Left lung (tissue), 10 donors: ENCODE measurements around the gene APEX1. TPM values are rescaled to one million over a fixed set of nuclear protein-coding genes. Genes with fewer than 3 reads are reported as not detected.

Source experiments
- ATAC-seq: fragments of 200-7000 bp; cut with Tn5 transposase; one replicate; pipeline ENCODE4 v1.9.1; 2020; ENCODE audit warnings: moderate library complexity
- DNase-seq, 4 donors: peaks; one replicate each; pipeline ENCODE4 v3.0.0-alpha.2; 2013 to 2020
- H3K27ac ChIP-seq, 2 donors: fragments of 200-600 bp; sonication (generic) in 1 of 2; one replicate each; pipeline versions ENCODE4 v1.5.0 to v1.8.0; 2020 to 2021
- H3K27me3 ChIP-seq, 2 donors: fragments of 200-600 bp; sonication (generic) in 1 of 2; one replicate each; pipeline versions ENCODE4 v1.5.0 to v1.8.0; 2020 to 2021
- H3K36me3 ChIP-seq, 2 donors: fragments of 200-600 bp; sonication (generic) in 1 of 2; one replicate each; pipeline versions ENCODE4 v1.5.0 to v1.8.0; 2020 to 2021
- H3K4me1 ChIP-seq, 2 donors: fragments of 200-600 bp; one replicate each; pipeline ENCODE4 v1.8.0; 2021
- H3K4me3 ChIP-seq, 2 donors: fragments of 200-600 bp; sonication (generic) in 1 of 2; one replicate each; pipeline versions ENCODE4 v1.5.0 to v1.8.0; 2020 to 2021; ENCODE audit warnings: mild to moderate bottlenecking in 1 of 2
- H3K9me3 ChIP-seq, 2 donors: fragments of 200-600 bp; sonication (generic) in 1 of 2; one replicate each; pipeline versions ENCODE4 v1.5.0 to v1.8.0; 2020 to 2021
- CTCF ChIP-seq, 2 donors: fragments of 200-600 bp; sonication (generic) in 1 of 2; IDR thresholded peaks; one replicate each; pipeline versions ENCODE4 v1.5.0 to v1.8.0; 2021; ENCODE audit warnings: antibody characterized with exemption in 2 of 2
- intact Hi-C, 2 donors: fragments of 100-400 bp; cut with DNase I; formaldehyde crosslinking; loops; one replicate each; pipeline versions ENCODE4 v1.11.2 to v1.14.2; 2022
- polyA plus RNA-seq, 6 donors: library from polyadenylated mRNA; unstranded; fragments of 120-200 nt; gene quantifications; one replicate each; pipeline ENCODE4 v1.2.1, GENCODE V29; 2013; ENCODE audit not compliant: insufficient read length in 6 of 6
- total RNA-seq, 2 donors: library from RNA; stranded (reverse); fragmentation: NEBNext Ultra II Directional; extraction: Animal tissue kit (Norgen Biotek cat#: 25700); gene quantifications; one replicate each; pipeline ENCODE4 v1.2.1, GENCODE V29; 2021
- donor health status: DM: no; HTN: yes; CAD: no.
- donor health status: DM: no; HTN: no; CAD: no.

Gene APEX1
- total and polyA plus RNA-seq, 8 donors, result 115 to 342 (median 314) TPM

GRCh38 chr14:20417250-20418186, 37.5 kb upstream of the APEX1 start:
- no peak for ATAC-seq
- Histone ChIP-seq H3K27ac (no peak overlapping the region), H3K4me1 (peaks cover 0 to 17% of the 10 kb centered on the region in 2 donors), H3K4me3 (no peak overlapping the region), H3K36me3 (no peaks in the 10 kb centered on the region), H3K27me3 (no peaks in the 10 kb centered on the region), H3K9me3 (no peaks in the 10 kb centered on the region)
- intact Hi-C loops, result loop anchor here in 1 of 2 donors (10.0 kb wide), 1 partner anchor 187 kb away; no protein-coding TSS in a partner anchor
- TF ChIP-seq CTCF (IDR thresholded peaks at IDR 0.05), result no peak
- no peak for DNase-seq

DNA sequence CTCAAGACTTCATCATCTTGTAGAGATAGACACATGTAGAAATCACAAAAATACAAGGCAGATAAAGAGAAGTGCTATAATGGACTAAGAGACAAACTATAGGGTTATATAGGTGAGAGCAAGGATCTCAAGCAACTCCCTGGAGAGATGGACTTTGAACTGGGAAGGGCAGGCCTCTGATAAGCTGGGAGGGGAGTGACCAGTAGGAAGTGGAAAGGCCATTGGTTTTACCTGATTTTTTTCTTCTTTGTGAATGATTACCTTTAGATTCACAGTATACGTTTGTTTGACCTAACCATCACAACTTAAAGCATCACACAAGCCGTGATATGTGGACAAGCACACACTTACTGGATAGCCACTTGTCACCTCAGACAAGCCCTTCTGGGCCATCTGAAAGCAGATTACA, 36.5 kb upstream of the APEX1 start:
- Histone ChIP-seq H3K9me3 (no peaks in the 10 kb centered on the region), H3K36me3 (no peaks in the 10 kb centered on the region), H3K27me3 (no peaks in the 10 kb centered on the region), H3K4me1 (peaks cover 0 to 17% of the 10 kb centered on the region in 2 donors), H3K4me3 (no peak overlapping the region), H3K27ac (no peak overlapping the region)
- ATAC-seq (no peak), DNase-seq (no peak)
- TF ChIP-seq CTCF (IDR thresholded peaks at IDR 0.05), result no peak
- intact Hi-C loops, result loop anchor here in 1 of 2 donors (10.0 kb wide), 1 partner anchor 186 kb away; no protein-coding TSS in a partner anchor

DNA sequence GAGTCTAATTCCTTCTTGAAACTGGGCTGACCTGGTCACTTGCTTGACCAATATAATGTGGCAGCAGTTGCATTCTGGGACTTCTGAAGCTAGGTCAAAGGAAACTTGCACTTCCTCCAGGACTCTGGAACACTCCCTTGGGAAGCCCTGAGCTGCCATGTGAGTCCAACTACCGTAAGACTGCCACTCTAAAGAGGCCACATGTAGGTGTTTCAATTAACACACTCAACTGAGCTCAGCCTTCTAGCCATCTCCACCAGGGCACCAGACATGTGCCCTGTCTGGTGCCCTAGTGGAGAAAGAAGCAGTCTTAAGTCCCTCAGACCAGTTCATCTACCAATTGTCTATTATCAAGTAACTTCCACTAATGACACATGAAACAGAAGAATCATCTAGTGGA, 35.6 kb upstream of the APEX1 start:
- no peak for DNase-seq
- Histone ChIP-seq H3K4me1 (peaks cover 0 to 9% of the 10 kb centered on the region in 2 donors), H3K36me3 (no peaks in the 10 kb centered on the region), H3K27ac (no peak overlapping the region), H3K27me3 (no peaks in the 10 kb centered on the region), H3K4me3 (no peak overlapping the region), H3K9me3 (no peaks in the 10 kb centered on the region)
- no peak for TF ChIP-seq CTCF (IDR thresholded peaks at IDR 0.05)
- ATAC-seq, result no peak
- intact Hi-C loops, result loop anchor here in 1 of 2 donors (10.0 kb wide), 1 partner anchor 185 kb away; no protein-coding TSS in a partner anchor

DNA sequence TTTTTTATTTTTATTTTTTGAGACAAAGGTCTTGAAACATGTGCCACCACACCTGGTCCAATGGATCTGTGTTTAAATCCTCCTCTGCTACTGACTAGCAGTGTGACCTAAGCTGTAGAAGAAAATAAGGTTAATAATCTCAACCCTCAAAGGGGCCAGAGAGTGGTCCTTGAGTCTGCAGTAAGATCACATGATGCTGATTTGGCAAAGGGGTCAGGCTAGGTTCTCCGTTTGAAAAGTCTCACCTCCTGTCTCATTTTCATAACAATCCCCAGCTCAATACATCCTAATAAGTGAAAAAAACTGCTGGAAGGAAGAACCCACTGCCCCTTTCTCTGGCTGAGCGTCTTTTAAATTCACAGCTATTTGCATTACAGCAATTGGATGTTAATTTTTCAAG, 33.8 kb upstream of the APEX1 start:
- no peak for ATAC-seq
- Histone ChIP-seq H3K27ac (no peak overlapping the region), H3K27me3 (no peaks in the 10 kb centered on the region), H3K4me1 (no peaks in the 10 kb centered on the region), H3K36me3 (no peaks in the 10 kb centered on the region), H3K4me3 (no peak overlapping the region), H3K9me3 (no peaks in the 10 kb centered on the region)
- TF ChIP-seq CTCF (IDR thresholded peaks at IDR 0.05), result no peak
- no peak for DNase-seq
- intact Hi-C loops, result no loop called here

GRCh38 chr14:20422886-20423285, 32.1 kb upstream of the APEX1 start:
- intact Hi-C loops, result no loop called here
- ATAC-seq, result no peak
- Histone ChIP-seq H3K36me3 (no peaks in the 10 kb centered on the region), H3K4me1 (peaks cover 0 to 8% of the 10 kb centered on the region in 2 donors), H3K9me3 (no peaks in the 10 kb centered on the region), H3K27ac (no peak overlapping the region), H3K4me3 (no peak overlapping the region), H3K27me3 (no peaks in the 10 kb centered on the region)
- DNase-seq, result no peak
- no peak for TF ChIP-seq CTCF (IDR thresholded peaks at IDR 0.05)
